CD14-positive monocyte (primary cell): ENCODE results near the gene FGGY. TPM values are rescaled to one million over a fixed set of nuclear protein-coding genes. Genes with fewer than 3 reads are reported as not detected.
"Not testable (repeated sequence)": the region's sequence is repeated elsewhere in the genome, so short reads cannot be mapped to it uniquely, and the experiment has no call there.

ENCODE experiments used
- DNase-seq, 3 donors: peaks; one replicate each; pipeline ENCODE4 v3.0.0-alpha.2; 2011 to 2022
- H2AFZ ChIP-seq: 2 replicates; pipeline ENCODE4 v1.6.0; 2012; ENCODE audit warnings: mild to moderate bottlenecking, low read depth, low read length, inconsistent platforms; ENCODE audit not compliant: insufficient read depth, poor library complexity, severe bottlenecking
- H3K27ac ChIP-seq, 2 donors: 1 replicate in 1 of 2; 2 replicates in 1 of 2; pipeline ENCODE4 v1.5.1; 2012 to 2013; ENCODE audit warnings: low read length in 2 of 2, control low read depth in 1 of 2, inconsistent platforms in 1 of 2, low read depth in 1 of 2, mild to moderate bottlenecking in 1 of 2
- H3K27me3 ChIP-seq, 2 donors: one replicate each; pipeline versions ENCODE4 v1.6.0 to v1.6.1; 2011 to 2013; ENCODE audit warnings: low read length in 2 of 2; ENCODE audit not compliant: control insufficient read depth in 2 of 2, insufficient read depth in 2 of 2
- H3K36me3 ChIP-seq, 2 donors: replicated peaks in 1 of 2; 1 replicate in 1 of 2; 2 replicates in 1 of 2; pipeline versions ENCODE4 v1.5.1 to v1.6.1; 2012 to 2013; ENCODE audit warnings: low read length in 2 of 2, control low read depth in 1 of 2, inconsistent platforms in 1 of 2, mild to moderate bottlenecking in 1 of 2; ENCODE audit not compliant: insufficient read depth in 2 of 2, control insufficient read depth in 1 of 2
- H3K4me1 ChIP-seq, 2 donors: 1 replicate in 1 of 2; 2 replicates in 1 of 2; pipeline versions ENCODE4 v1.5.1 to v1.6.1; 2012 to 2013; ENCODE audit warnings: low read length in 2 of 2, control low read depth in 1 of 2, inconsistent platforms in 1 of 2, mild to moderate bottlenecking in 1 of 2, moderate library complexity in 1 of 2; ENCODE audit not compliant: insufficient read depth in 2 of 2, control insufficient read depth in 1 of 2
- H3K4me2 ChIP-seq: replicated peaks from 2 replicates; pipeline ENCODE3; 2012; ENCODE audit warnings: low read length, moderate library complexity, mild to moderate bottlenecking; ENCODE audit not compliant: poor library complexity, severe bottlenecking; ENCODE audit errors: extremely low read depth
- H3K4me3 ChIP-seq, 3 experiments: fragments of 200-600 bp in 1 of 3; sonication (generic) in 1 of 3; replicated peaks in 1 of 3; 1 replicate in 2 of 3; 2 replicates in 1 of 3; pipeline ENCODE4 v1.5.1; 2011 to 2013; ENCODE audit warnings: low read length in 3 of 3, mild to moderate bottlenecking in 3 of 3, control low read depth in 2 of 3, low read depth in 2 of 3, inconsistent platforms in 1 of 3, moderate library complexity in 1 of 3
- H3K79me2 ChIP-seq: 2 replicates; pipeline ENCODE4 v1.6.0; 2012; ENCODE audit warnings: mild to moderate bottlenecking, control low read depth, inconsistent platforms, low read length, moderate library complexity; ENCODE audit not compliant: insufficient read depth
- H3K9ac ChIP-seq: 2 replicates; pipeline ENCODE4 v1.6.0; 2017; ENCODE audit warnings: low read length, mild to moderate bottlenecking; ENCODE audit not compliant: insufficient read depth, poor library complexity, severe bottlenecking
- H3K9me3 ChIP-seq, 2 donors: replicated peaks in 1 of 2; 1 replicate in 1 of 2; 2 replicates in 1 of 2; pipeline versions ENCODE4 v1.5.1 to v1.6.1; 2012 to 2013; ENCODE audit warnings: low read length in 2 of 2, control low read depth in 1 of 2; ENCODE audit not compliant: control insufficient read depth in 1 of 2, insufficient read depth in 1 of 2
- H4K20me1 ChIP-seq: 2 replicates; pipeline ENCODE4 v1.6.0; 2012; ENCODE audit warnings: mild to moderate bottlenecking, low read length, control low read depth, moderate library complexity; ENCODE audit not compliant: insufficient read depth
- H3K27ac Mint-ChIP-seq, 7 donors: one replicate each; pipeline ENCODE4 v1.8.0; 2020; ENCODE audit warnings: mild to moderate bottlenecking in 7 of 7, mixed read lengths in 7 of 7, moderate library complexity in 6 of 7, inconsistent platforms in 2 of 7
- H3K27me3 Mint-ChIP-seq, 3 donors: one replicate each; pipeline ENCODE4 v1.8.0; 2021 to 2022; ENCODE audit warnings: low read depth in 3 of 3, mild to moderate bottlenecking in 3 of 3, mixed read lengths in 3 of 3, moderate library complexity in 3 of 3, inconsistent platforms in 1 of 3
- H3K36me3 Mint-ChIP-seq, 2 donors: one replicate each; pipeline ENCODE4 v1.8.0; 2020; ENCODE audit warnings: mixed read lengths in 2 of 2, inconsistent platforms in 1 of 2, mild to moderate bottlenecking in 1 of 2
- H3K4me1 Mint-ChIP-seq: one replicate; pipeline ENCODE4 v1.8.0; 2020; ENCODE audit warnings: mild to moderate bottlenecking, mixed read lengths
- H3K4me3 Mint-ChIP-seq, 2 donors: one replicate each; pipeline ENCODE4 v1.8.0; 2020; ENCODE audit warnings: mild to moderate bottlenecking in 2 of 2, mixed read lengths in 2 of 2, moderate library complexity in 1 of 2
- H3K9me3 Mint-ChIP-seq, 7 donors: one replicate each; pipeline ENCODE4 v1.8.0; 2020 to 2022; ENCODE audit warnings: mixed read lengths in 7 of 7, mild to moderate bottlenecking in 6 of 7, moderate library complexity in 6 of 7, inconsistent platforms in 2 of 7
- CTCF ChIP-seq: fragments of 200-600 bp; IDR thresholded peaks from one replicate; pipeline ENCODE4 v1.8.0; 2022; ENCODE audit warnings: antibody characterized with exemption, mild to moderate bottlenecking
- whole genome bisulfite sequencing: methylation state at CpG from one replicate; pipeline ENCODE4 v1.1.5; 2013; ENCODE audit warnings: missing lambda C conversion rate; ENCODE audit not compliant: insufficient coverage; 5-methylcytosine and 5-hydroxymethylcytosine counted together
- intact Hi-C, 2 donors: fragments of 100-400 bp; cut with micrococcal nuclease; formaldehyde crosslinking; loops; one replicate each; pipeline versions ENCODE4 v1.15.0 to v1.15.1; 2023
- polyA plus RNA-seq, 3 donors: library from polyadenylated mRNA; depleted of rRNA in 1 of 3; unstranded in 2 of 3; stranded (reverse) in 1 of 3; fragments of 300-500 nt in 2 of 3; fragments of >200 nt in 1 of 3; fragmentation: Illumina TruSeq in 2 of 3; gene quantifications; 1 replicate in 2 of 3; 2 replicates in 1 of 3; pipeline ENCODE4 v1.2.3, GENCODE V29; 2012 to 2021

The FGGY gene
- polyA plus RNA-seq, 3 donors = 2.3 to 4.3 (median 2.9) TPM

GRCh38 chr1:59353453-59353852, 56.6 kb downstream of the FGGY start:
- intact Hi-C loops = no loop called here
- peaks cover 0 to 7% of the 10 kb centered on the region in 2 donors for H3K36me3 Mint-ChIP-seq

DNA sequence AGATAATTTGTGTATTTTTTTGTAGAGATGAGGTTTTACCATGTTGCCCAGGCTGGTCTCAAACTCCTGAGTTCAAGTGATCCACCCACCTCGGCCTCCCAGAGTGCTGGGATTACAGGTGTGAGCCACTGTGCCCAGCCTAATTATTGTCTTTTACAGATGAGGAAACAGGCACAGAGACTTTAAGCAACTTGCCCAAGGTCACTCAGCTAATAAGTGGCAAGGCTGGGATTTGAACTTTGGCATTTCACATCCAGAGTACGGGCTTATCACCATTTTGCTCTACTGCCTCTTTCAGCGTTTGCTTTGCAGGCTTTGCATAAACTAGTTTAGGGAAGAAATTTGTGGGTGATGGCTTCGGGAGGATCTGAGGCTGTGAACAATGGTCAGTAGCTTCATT, 57.3 kb downstream of the FGGY start:
- H3K36me3 Mint-ChIP-seq, H2AFZ ChIP-seq, H3K9me3 Mint-ChIP-seq, DNase-seq, H3K4me1 ChIP-seq, H3K79me2 ChIP-seq, intact Hi-C loops, H3K4me2 ChIP-seq, H3K27me3 ChIP-seq, H3K27me3 Mint-ChIP-seq, H3K27ac ChIP-seq, H3K9ac ChIP-seq, H3K4me1 Mint-ChIP-seq, H3K4me3 ChIP-seq, H3K4me3 Mint-ChIP-seq, H3K36me3 ChIP-seq, H4K20me1 ChIP-seq, H3K9me3 ChIP-seq: not testable (repeated sequence)
- H3K27ac Mint-ChIP-seq = peak overlapping the region in 1 of 7 donors; percentile 61
- 92% methylated on average over 3 of the region's 4 CpGs for WGBS

More at GRCh38 chr1:59353453-59353852, 56.6 kb downstream of the FGGY start:
- Mint-ChIP-seq H3K4me1 (peaks cover 9% of the 10 kb centered on the region), H3K9me3 (peaks cover 0 to 3% (median 0%) of the 10 kb centered on the region in 7 donors), H3K27me3 (peaks cover 0 to 2% (median 0%) of the 10 kb centered on the region in 3 donors), H3K27ac (no peak overlapping the region), H3K4me3 (no peak overlapping the region)
- Histone ChIP-seq H3K4me2 (no peak overlapping the region), H3K79me2 (no peaks in the 10 kb centered on the region), H3K4me1 (no peaks in the 10 kb centered on the region), H3K9me3 (no peaks in the 10 kb centered on the region), H3K27me3 (no peaks in the 10 kb centered on the region), H4K20me1 (no peaks in the 10 kb centered on the region), H3K36me3 (no peaks in the 10 kb centered on the region), H3K4me3 (no peak overlapping the region), H2AFZ (no peak overlapping the region), H3K9ac (no peak overlapping the region), H3K27ac (no peak overlapping the region)
- no peak for TF ChIP-seq CTCF
- no peak for DNase-seq
- no CpG with 5 or more reads among the region's 3 CpGs for WGBS
